ENCODE data around the gene CCZ1B.
"Not testable (repeated sequence)": the region's sequence is repeated elsewhere in the genome, so short reads cannot be mapped to it uniquely, and the experiment has no call there.

CCZ1B gene

GRCh38 chr7:6833636-6834035, 7.6 kb upstream of the CCZ1B start:
- Histone ChIP-seq H3K9ac (ENCODE audit: low read length) (no peak overlapping the region), H3F3A (ENCODE audit: insufficient read depth, low read length) (no peaks in the 10 kb centered on the region), H3K4me3 (ENCODE audit: low read depth, low read length, poor library complexity, severe bottlenecking) (no peak overlapping the region), H3K4me1 (ENCODE audit: insufficient read depth, low read length, severe bottlenecking) (no peaks in the 10 kb centered on the region), H2AFZ (ENCODE audit: low read length) (no peak overlapping the region), H3K9me2 (ENCODE audit: low read depth, low read length) (no peaks in the 10 kb centered on the region), H3K36me3 (ENCODE audit: insufficient read depth, low read length) (no peaks in the 10 kb centered on the region), H3K9me3 (ENCODE audit: low read length) (no peaks in the 10 kb centered on the region), H3K27ac (ENCODE audit: low read depth, low read length, poor library complexity, severe bottlenecking) (no peak overlapping the region), H3K27me3 (ENCODE audit: insufficient read depth, low read length) (no peaks in the 10 kb centered on the region), H3K79me2 (ENCODE audit: insufficient read depth, low read length) (no peaks in the 10 kb centered on the region), H4K20me1 (ENCODE audit: insufficient read depth, low read length) (no peaks in the 10 kb centered on the region), H3K4me2 (ENCODE audit: low read length) (no peak overlapping the region)
- no peak for TF ChIP-seq CTCF (IDR thresholded peaks at IDR 0.05; ENCODE audit: low read length)
- TF ChIP-seq EZH2 (IDR thresholded peaks at IDR 0.05; ENCODE audit: borderline replicate concordance, low read length), result no peak

GRCh38 chr7:6831018-6831725, 5.1 kb upstream of the CCZ1B start:
- Histone ChIP-seq H3K9me2 (ENCODE audit: low read depth, low read length) (no peaks in the 10 kb centered on the region), H3K4me1 (ENCODE audit: insufficient read depth, low read length, severe bottlenecking) (no peaks in the 10 kb centered on the region), H3K27ac (ENCODE audit: low read depth, low read length, poor library complexity, severe bottlenecking) (no peak overlapping the region), H3F3A (ENCODE audit: insufficient read depth, low read length) (no peaks in the 10 kb centered on the region), H4K20me1 (ENCODE audit: insufficient read depth, low read length) (no peaks in the 10 kb centered on the region), H3K9me3 (ENCODE audit: low read length) (no peaks in the 10 kb centered on the region), H3K79me2 (ENCODE audit: insufficient read depth, low read length) (no peaks in the 10 kb centered on the region), H3K27me3 (ENCODE audit: insufficient read depth, low read length) (no peaks in the 10 kb centered on the region), H3K36me3 (ENCODE audit: insufficient read depth, low read length) (no peaks in the 10 kb centered on the region), H3K4me2 (ENCODE audit: low read length) (no peak overlapping the region), H2AFZ (ENCODE audit: low read length) (no peak overlapping the region), H3K4me3 (ENCODE audit: low read depth, low read length, poor library complexity, severe bottlenecking) (no peak overlapping the region), H3K9ac (ENCODE audit: low read length) (no peak overlapping the region)
- TF ChIP-seq CTCF (IDR thresholded peaks at IDR 0.05; ENCODE audit: low read length) (no peak), EZH2 (IDR thresholded peaks at IDR 0.05; ENCODE audit: borderline replicate concordance, low read length) (no peak)

GRCh38 chr7:6830026-6830425, 4.0 kb upstream of the CCZ1B start:
- H3K9me2 ChIP-seq (ENCODE audit: low read depth, low read length); H3K9ac ChIP-seq (ENCODE audit: low read length); H3K27me3 ChIP-seq (ENCODE audit: insufficient read depth, low read length); H3K27ac ChIP-seq (ENCODE audit: low read depth, low read length, poor library complexity, severe bottlenecking); H3K36me3 ChIP-seq (ENCODE audit: insufficient read depth, low read length); H3K4me2 ChIP-seq (ENCODE audit: low read length); H3K4me1 ChIP-seq (ENCODE audit: insufficient read depth, low read length, severe bottlenecking); H3F3A ChIP-seq (ENCODE audit: insufficient read depth, low read length); H3K4me3 ChIP-seq (ENCODE audit: low read depth, low read length, poor library complexity, severe bottlenecking); H4K20me1 ChIP-seq (ENCODE audit: insufficient read depth, low read length); H3K9me3 ChIP-seq (ENCODE audit: low read length); H3K79me2 ChIP-seq (ENCODE audit: insufficient read depth, low read length); H2AFZ ChIP-seq (ENCODE audit: low read length): not testable (repeated sequence)

GRCh38 chr7:6829616-6830015, 3.5 kb upstream of the CCZ1B start:
- not testable (repeated sequence) for H3K27me3 ChIP-seq (ENCODE audit: insufficient read depth, low read length); H3K9me3 ChIP-seq (ENCODE audit: low read length); H3K36me3 ChIP-seq (ENCODE audit: insufficient read depth, low read length); H3F3A ChIP-seq (ENCODE audit: insufficient read depth, low read length); H3K9me2 ChIP-seq (ENCODE audit: low read depth, low read length); H3K4me1 ChIP-seq (ENCODE audit: insufficient read depth, low read length, severe bottlenecking); H2AFZ ChIP-seq (ENCODE audit: low read length); H3K79me2 ChIP-seq (ENCODE audit: insufficient read depth, low read length); H3K4me3 ChIP-seq (ENCODE audit: low read depth, low read length, poor library complexity, severe bottlenecking); H4K20me1 ChIP-seq (ENCODE audit: insufficient read depth, low read length); H3K27ac ChIP-seq (ENCODE audit: low read depth, low read length, poor library complexity, severe bottlenecking); H3K4me2 ChIP-seq (ENCODE audit: low read length); H3K9ac ChIP-seq (ENCODE audit: low read length)

GRCh38 chr7:6827180-6827579, 1.1 kb upstream of the CCZ1B start:
- not testable (repeated sequence) for H3K9ac ChIP-seq (ENCODE audit: low read length); H3K27me3 ChIP-seq (ENCODE audit: insufficient read depth, low read length); H3K9me3 ChIP-seq (ENCODE audit: low read length); H3K36me3 ChIP-seq (ENCODE audit: insufficient read depth, low read length); H3F3A ChIP-seq (ENCODE audit: insufficient read depth, low read length); H3K79me2 ChIP-seq (ENCODE audit: insufficient read depth, low read length); H4K20me1 ChIP-seq (ENCODE audit: insufficient read depth, low read length); H3K9me2 ChIP-seq (ENCODE audit: low read depth, low read length); H3K4me3 ChIP-seq (ENCODE audit: low read depth, low read length, poor library complexity, severe bottlenecking); H2AFZ ChIP-seq (ENCODE audit: low read length); H3K27ac ChIP-seq (ENCODE audit: low read depth, low read length, poor library complexity, severe bottlenecking); H3K4me1 ChIP-seq (ENCODE audit: insufficient read depth, low read length, severe bottlenecking); H3K4me2 ChIP-seq (ENCODE audit: low read length)

- H3K9me2 ChIP-seq (ENCODE audit: low read depth, low read length); H3F3A ChIP-seq (ENCODE audit: insufficient read depth, low read length); H3K9ac ChIP-seq (ENCODE audit: low read length); H4K20me1 ChIP-seq (ENCODE audit: insufficient read depth, low read length); H2AFZ ChIP-seq (ENCODE audit: low read length); H3K79me2 ChIP-seq (ENCODE audit: insufficient read depth, low read length); H3K27ac ChIP-seq (ENCODE audit: low read depth, low read length, poor library complexity, severe bottlenecking); H3K27me3 ChIP-seq (ENCODE audit: insufficient read depth, low read length); H3K4me1 ChIP-seq (ENCODE audit: insufficient read depth, low read length, severe bottlenecking); H3K9me3 ChIP-seq (ENCODE audit: low read length); H3K36me3 ChIP-seq (ENCODE audit: insufficient read depth, low read length): not testable (repeated sequence)
- Histone ChIP-seq H3K4me2 (ENCODE audit: low read length) (peak overlapping the region; percentile 54), H3K4me3 (ENCODE audit: low read depth, low read length, poor library complexity, severe bottlenecking) (peak overlapping the region; percentile 62)
Measured at GRCh38 chr7:6825236-6826125, 594 bp downstream of the CCZ1B start.
